Panc1 (cell line): ENCODE data around the gene WDR36. TPM values are rescaled to one million over a fixed set of nuclear protein-coding genes. Genes with fewer than 3 reads are reported as not detected.

Experiments used
- ATAC-seq: fragments of 200-7000 bp; cut with Tn5 transposase; 2 replicates; pipeline ENCODE4 v1.9.1; 2020; ENCODE audit warnings: mild to moderate bottlenecking, moderate library complexity
- BruUV-seq: library from RNA; stranded (reverse); fragments of 400-500 nt; replicated peaks from 2 replicates; lab custom pipeline; 2021; lab: Mats Ljungman, UMichigan
- CTCF ChIA-PET: fragments of 300-600 bp; sonication (Branson Sonifier 250); formaldehyde crosslinking; loops from one replicate; lab custom pipeline; 2022; ENCODE audit warnings: antibody characterized with exemption; lab: Charles Lee
- POLR2A ChIA-PET: fragments of 300-600 bp; sonication (Branson Sonifier 250); formaldehyde crosslinking; loops from one replicate; lab custom pipeline; 2022; ENCODE audit warnings: antibody characterized with exemption; lab: Charles Lee
- DNase-seq: peaks from one replicate; pipeline ENCODE4 v3.0.0-alpha.2; 2010; ENCODE audit warnings: low read depth, low spot score
- H3K27ac ChIP-seq: 2 replicates; pipeline ENCODE4 v1.5.1; 2011; ENCODE audit warnings: mild to moderate bottlenecking, low read length, inconsistent platforms
- H3K27me3 ChIP-seq: fragments of 200-500 bp; sonication (Bioruptor generic); 2 replicates; pipeline ENCODE4 v1.6.0; 2014; ENCODE audit warnings: low read length, inconsistent platforms; ENCODE audit not compliant: control insufficient read depth, insufficient read depth
- H3K36me3 ChIP-seq: fragments of 200-500 bp; sonication (Bioruptor generic); 2 replicates; pipeline ENCODE4 v1.5.1; 2014; ENCODE audit warnings: inconsistent platforms, mild to moderate bottlenecking, low read length, moderate library complexity; ENCODE audit not compliant: control insufficient read depth, insufficient read depth
- H3K4me1 ChIP-seq: 2 replicates; pipeline ENCODE4 v1.5.1; 2011; ENCODE audit warnings: inconsistent platforms, mild to moderate bottlenecking, low read length, moderate library complexity; ENCODE audit not compliant: control insufficient read depth, insufficient read depth
- H3K4me3 ChIP-seq, 2 experiments: 2 replicates each; pipeline ENCODE4 v1.5.1; 2011 to 2012; ENCODE audit warnings: low read depth in 2 of 2, low read length in 2 of 2, mild to moderate bottlenecking in 2 of 2, inconsistent platforms in 1 of 2, moderate library complexity in 1 of 2
- H3K9me3 ChIP-seq: fragments of 200-500 bp; sonication (Bioruptor generic); 2 replicates; pipeline ENCODE4 v1.5.1; 2014; ENCODE audit warnings: low read depth, mild to moderate bottlenecking, inconsistent platforms, low read length, moderate library complexity; ENCODE audit not compliant: control insufficient read depth, insufficient read depth
- POLR2AphosphoS5 ChIP-seq: IDR thresholded peaks from 2 replicates; pipeline ENCODE4 v1.6.1; 2012; ENCODE audit warnings: mild to moderate bottlenecking, low read depth, low read length, moderate library complexity
- SIN3A ChIP-seq: IDR thresholded peaks from 2 replicates; pipeline ENCODE4 v1.6.1; 2012; ENCODE audit warnings: low read depth, mild to moderate bottlenecking, low read length, moderate library complexity, borderline replicate concordance; ENCODE audit not compliant: insufficient read depth
- TCF7L2 ChIP-seq: IDR thresholded peaks from 2 replicates; pipeline ENCODE4 v1.6.1; 2011; ENCODE audit warnings: mild to moderate bottlenecking, low read depth, low read length, inconsistent platforms
- in situ Hi-C: cut with HindIII; loops from 2 replicates; pipeline ENCODE4 v1.10.0; 2016; ENCODE audit warnings: low sequenced_read_pairs, low pct_unique_long_range_greater_than_20kb
- intact Hi-C: fragments of 100-400 bp; cut with micrococcal nuclease; formaldehyde crosslinking; loops from one replicate; pipeline ENCODE4 v1.10.0; 2022; ENCODE audit not compliant: unreplicated experiment
- total RNA-seq: library from RNA; stranded (reverse); gene quantifications from one replicate; pipeline ENCODE4 v1.2.1, GENCODE V29; 2021; ENCODE audit not compliant: unreplicated experiment
- TF ChIP-seq, protein P1 (sequence below): fragments of 450-650 bp; IDR thresholded peaks from 2 replicates; pipeline ENCODE4 v1.5.1; 2017; ENCODE audit warnings: mild to moderate bottlenecking
- TF ChIP-seq, protein P2 (sequence below), 2 experiments: IDR thresholded peaks; 2 replicates each; pipeline ENCODE4 v1.6.1; 2011 to 2012; ENCODE audit warnings: low read depth in 2 of 2, control low read depth in 1 of 2, low read length in 1 of 2, mild to moderate bottlenecking in 1 of 2, moderate library complexity in 1 of 2; ENCODE audit not compliant: insufficient read depth in 1 of 2

WDR36 gene
- total RNA-seq, 1 experiment from 2014 or later, result 33.9 TPM

DNA sequence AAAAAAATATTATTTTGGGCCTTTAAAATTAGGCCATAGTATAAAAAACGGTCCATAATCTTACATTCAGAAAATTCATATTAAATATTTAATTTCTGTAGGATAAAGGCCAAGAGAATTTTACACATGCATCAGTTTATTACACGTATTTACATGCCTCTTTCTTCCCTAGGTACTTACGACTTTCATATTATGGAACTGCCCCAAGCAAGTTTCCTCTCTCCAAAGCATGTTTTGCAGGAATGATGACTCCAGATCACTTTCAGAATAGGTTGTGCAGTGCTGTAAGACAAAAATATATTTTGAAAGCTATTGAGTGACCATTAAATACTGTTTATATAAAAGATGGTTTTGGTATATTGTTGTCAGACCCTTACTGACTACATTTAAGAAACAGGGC lies 61.8 kb downstream of the WDR36 start:
- Histone ChIP-seq H3K4me3 (no peak overlapping the region), H3K27me3 (peaks cover 9% of the 10 kb centered on the region), H3K4me1 (no peaks in the 10 kb centered on the region), H3K27ac (no peak overlapping the region), H3K36me3 (no peaks in the 10 kb centered on the region), H3K9me3 (no peaks in the 10 kb centered on the region)
- no peak for DNase-seq
- BruUV-seq, result no TSS peak
- ChIA-PET POLR2A (no interaction called here), CTCF (no interaction called here)
- ATAC-seq, result no peak
- in situ Hi-C loops (no loop called here), intact Hi-C loops (loop anchor here (10.0 kb wide), 1 partner anchor 321 kb away; no protein-coding TSS in a partner anchor)
- no peak for TF ChIP-seq POLR2AphosphoS5
- TF ChIP-seq, protein P1, sequence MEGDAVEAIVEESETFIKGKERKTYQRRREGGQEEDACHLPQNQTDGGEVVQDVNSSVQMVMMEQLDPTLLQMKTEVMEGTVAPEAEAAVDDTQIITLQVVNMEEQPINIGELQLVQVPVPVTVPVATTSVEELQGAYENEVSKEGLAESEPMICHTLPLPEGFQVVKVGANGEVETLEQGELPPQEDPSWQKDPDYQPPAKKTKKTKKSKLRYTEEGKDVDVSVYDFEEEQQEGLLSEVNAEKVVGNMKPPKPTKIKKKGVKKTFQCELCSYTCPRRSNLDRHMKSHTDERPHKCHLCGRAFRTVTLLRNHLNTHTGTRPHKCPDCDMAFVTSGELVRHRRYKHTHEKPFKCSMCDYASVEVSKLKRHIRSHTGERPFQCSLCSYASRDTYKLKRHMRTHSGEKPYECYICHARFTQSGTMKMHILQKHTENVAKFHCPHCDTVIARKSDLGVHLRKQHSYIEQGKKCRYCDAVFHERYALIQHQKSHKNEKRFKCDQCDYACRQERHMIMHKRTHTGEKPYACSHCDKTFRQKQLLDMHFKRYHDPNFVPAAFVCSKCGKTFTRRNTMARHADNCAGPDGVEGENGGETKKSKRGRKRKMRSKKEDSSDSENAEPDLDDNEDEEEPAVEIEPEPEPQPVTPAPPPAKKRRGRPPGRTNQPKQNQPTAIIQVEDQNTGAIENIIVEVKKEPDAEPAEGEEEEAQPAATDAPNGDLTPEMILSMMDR, result no peak
- TF ChIP-seq, protein P2, sequence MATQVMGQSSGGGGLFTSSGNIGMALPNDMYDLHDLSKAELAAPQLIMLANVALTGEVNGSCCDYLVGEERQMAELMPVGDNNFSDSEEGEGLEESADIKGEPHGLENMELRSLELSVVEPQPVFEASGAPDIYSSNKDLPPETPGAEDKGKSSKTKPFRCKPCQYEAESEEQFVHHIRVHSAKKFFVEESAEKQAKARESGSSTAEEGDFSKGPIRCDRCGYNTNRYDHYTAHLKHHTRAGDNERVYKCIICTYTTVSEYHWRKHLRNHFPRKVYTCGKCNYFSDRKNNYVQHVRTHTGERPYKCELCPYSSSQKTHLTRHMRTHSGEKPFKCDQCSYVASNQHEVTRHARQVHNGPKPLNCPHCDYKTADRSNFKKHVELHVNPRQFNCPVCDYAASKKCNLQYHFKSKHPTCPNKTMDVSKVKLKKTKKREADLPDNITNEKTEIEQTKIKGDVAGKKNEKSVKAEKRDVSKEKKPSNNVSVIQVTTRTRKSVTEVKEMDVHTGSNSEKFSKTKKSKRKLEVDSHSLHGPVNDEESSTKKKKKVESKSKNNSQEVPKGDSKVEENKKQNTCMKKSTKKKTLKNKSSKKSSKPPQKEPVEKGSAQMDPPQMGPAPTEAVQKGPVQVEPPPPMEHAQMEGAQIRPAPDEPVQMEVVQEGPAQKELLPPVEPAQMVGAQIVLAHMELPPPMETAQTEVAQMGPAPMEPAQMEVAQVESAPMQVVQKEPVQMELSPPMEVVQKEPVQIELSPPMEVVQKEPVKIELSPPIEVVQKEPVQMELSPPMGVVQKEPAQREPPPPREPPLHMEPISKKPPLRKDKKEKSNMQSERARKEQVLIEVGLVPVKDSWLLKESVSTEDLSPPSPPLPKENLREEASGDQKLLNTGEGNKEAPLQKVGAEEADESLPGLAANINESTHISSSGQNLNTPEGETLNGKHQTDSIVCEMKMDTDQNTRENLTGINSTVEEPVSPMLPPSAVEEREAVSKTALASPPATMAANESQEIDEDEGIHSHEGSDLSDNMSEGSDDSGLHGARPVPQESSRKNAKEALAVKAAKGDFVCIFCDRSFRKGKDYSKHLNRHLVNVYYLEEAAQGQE (IDR thresholded peaks at IDR 0.05; ENCODE audit: insufficient read depth in 1 of 2, low read depth in 2 of 2, low read length in 1 of 2), result no peak
- TF ChIP-seq SIN3A, result no peak
- TF ChIP-seq TCF7L2, result no peak

DNA sequence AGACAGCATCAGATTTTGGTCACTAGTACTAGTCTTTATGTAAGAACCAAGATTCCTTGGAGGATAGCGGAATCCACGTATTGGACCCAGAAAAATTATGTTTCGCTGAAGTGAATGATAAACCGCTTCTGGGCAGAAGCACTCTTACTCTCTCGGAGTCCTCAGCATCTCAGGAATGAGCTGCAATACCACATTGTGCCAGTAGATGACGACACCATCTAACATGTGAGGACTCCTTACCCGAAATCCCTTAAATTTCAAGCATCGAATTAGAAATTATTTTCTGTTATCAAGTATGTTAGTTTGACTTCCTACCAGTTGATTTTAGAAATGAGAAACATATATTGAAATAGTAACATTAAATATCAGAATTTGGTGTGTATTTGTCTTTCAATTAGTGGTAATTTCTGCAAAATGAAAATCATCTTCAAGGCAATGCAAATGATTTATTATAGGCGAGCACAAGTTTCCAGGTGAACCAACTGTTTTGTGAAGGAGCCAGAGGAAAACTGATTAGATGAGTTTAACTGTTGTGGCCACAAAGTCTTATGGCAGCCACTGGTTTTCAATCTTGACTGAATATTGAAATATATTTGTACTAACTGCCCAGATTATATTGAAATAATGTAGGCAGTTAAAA lies 66.1 kb downstream of the WDR36 start:
- intact Hi-C loops, result loop anchor here (2.0 to 10.0 kb wide), 3 partner anchors 121 to 989 kb away; no protein-coding TSS in a partner anchor
- Histone ChIP-seq H3K27ac (no peak overlapping the region), H3K4me3 (no peak overlapping the region), H3K27me3 (peaks cover 8% of the 10 kb centered on the region), H3K4me1 (no peaks in the 10 kb centered on the region), H3K36me3 (no peaks in the 10 kb centered on the region), H3K9me3 (no peaks in the 10 kb centered on the region)
- in situ Hi-C loops, result no loop called here
- CTCF ChIA-PET, result interaction anchor here (0.7 to 0.9 kb wide), 2 partner anchors 303 to 375 kb away, joined by 3 to 4 read pairs; no protein-coding TSS in a partner anchor
- TF ChIP-seq SIN3A, result no peak
- TF ChIP-seq, protein P1, result peak; percentile 99
- DNase-seq (peak; percentile 82), ATAC-seq (peak; percentile 73)
- no TSS peak for BruUV-seq
- POLR2A ChIA-PET, result no interaction called here
